MM.1S (cell line): ENCODE results near the gene PRKG1.

Experiments used
- DNase-seq: peaks from one replicate; pipeline ENCODE4 v3.0.0-alpha.2; 2015
- H2AFZ ChIP-seq: fragments of 300-600 bp; sonication (generic); 2 replicates; pipeline ENCODE4 v1.6.0; 2016; ENCODE audit warnings: antibody characterized with exemption, low read length
- H3F3A ChIP-seq: fragments of 300-600 bp; sonication (generic); 2 replicates; pipeline ENCODE4 v1.6.1; 2016; ENCODE audit warnings: mild to moderate bottlenecking, antibody characterized with exemption, low read length, moderate library complexity, mixed read lengths; ENCODE audit not compliant: insufficient read depth
- H3K27ac ChIP-seq: fragments of 300-600 bp; sonication (generic); 2 replicates; pipeline ENCODE4 v1.5.1; 2016; ENCODE audit warnings: mild to moderate bottlenecking, low read length
- H3K27me3 ChIP-seq: fragments of 300-600 bp; sonication (generic); replicated peaks from 2 replicates; pipeline ENCODE4 v1.6.0; 2016; ENCODE audit warnings: low read length; ENCODE audit not compliant: insufficient read depth
- H3K36me3 ChIP-seq: fragments of 300-600 bp; sonication (generic); replicated peaks from 2 replicates; pipeline ENCODE4 v1.6.1; 2016; ENCODE audit warnings: mild to moderate bottlenecking, low read length, mixed read lengths; ENCODE audit not compliant: insufficient read depth
- H3K4me1 ChIP-seq: fragments of 300-600 bp; sonication (generic); 2 replicates; pipeline ENCODE4 v1.6.1; 2016; ENCODE audit warnings: low read length, mixed read lengths
- H3K4me2 ChIP-seq: fragments of 300-600 bp; sonication (generic); 2 replicates; pipeline ENCODE4 v1.6.0; 2016; ENCODE audit warnings: low read depth, low read length
- H3K4me3 ChIP-seq: fragments of 300-600 bp; sonication (generic); 2 replicates; pipeline ENCODE4 v1.5.1; 2016; ENCODE audit warnings: low read length, mixed read lengths
- H3K79me2 ChIP-seq: fragments of 300-600 bp; sonication (generic); 2 replicates; pipeline ENCODE4 v1.6.1; 2016; ENCODE audit warnings: mixed run types, low read length, mixed read lengths
- H3K9ac ChIP-seq: fragments of 300-600 bp; sonication (generic); 2 replicates; pipeline ENCODE4 v1.6.1; 2016; ENCODE audit warnings: low read length, mixed read lengths
- H3K9me2 ChIP-seq: fragments of 300-600 bp; sonication (generic); replicated peaks from 2 replicates; pipeline ENCODE4 v1.6.1; 2016; ENCODE audit warnings: mild to moderate bottlenecking, low read length, mixed read lengths; ENCODE audit not compliant: insufficient read depth
- H3K9me3 ChIP-seq: fragments of 300-600 bp; sonication (generic); replicated peaks from 2 replicates; pipeline ENCODE4 v1.6.1; 2016; ENCODE audit warnings: mild to moderate bottlenecking, low read length, mixed read lengths; ENCODE audit not compliant: insufficient read depth
- H4K20me1 ChIP-seq: fragments of 300-600 bp; sonication (generic); 2 replicates; pipeline ENCODE4 v1.6.1; 2016; ENCODE audit warnings: mild to moderate bottlenecking, low read length, moderate library complexity, mixed read lengths; ENCODE audit not compliant: insufficient read depth
- CTCF ChIP-seq: fragments of 300-600 bp; sonication (generic); IDR thresholded peaks from 2 replicates; pipeline ENCODE4 v1.5.1; 2016; ENCODE audit warnings: antibody characterized with exemption, low read length, mixed read lengths
- EZH2 ChIP-seq: fragments of 300-600 bp; sonication (generic); optimal IDR thresholded peaks from 2 replicates; pipeline ENCODE3; 2017; ENCODE audit warnings: low read depth, mild to moderate bottlenecking, antibody characterized with exemption, low read length, mixed read lengths
- EZH2phosphoT487 ChIP-seq: fragments of 300-600 bp; sonication (generic); IDR thresholded peaks from 2 replicates; pipeline ENCODE4 v1.6.1; 2018; ENCODE audit warnings: antibody characterized with exemption, low read length

PRKG1 gene

GRCh38 chr10:52259426-52259812 is 1185.1 kb downstream of the PRKG1 start:
- Histone ChIP-seq H3K79me2 (no peaks in the 10 kb centered on the region), H3K36me3 (no peaks in the 10 kb centered on the region), H3K4me2 (peak overlapping the region; percentile 39), H3K9me3 (no peaks in the 10 kb centered on the region), H3K4me1 (peaks cover 40% of the 10 kb centered on the region), H3K9ac (no peak overlapping the region), H3K27ac (no peak overlapping the region), H3K27me3 (no peaks in the 10 kb centered on the region), H3K9me2 (no peaks in the 10 kb centered on the region), H3F3A (peaks cover 23% of the 10 kb centered on the region), H3K4me3 (no peak overlapping the region), H4K20me1 (no peaks in the 10 kb centered on the region), H2AFZ (no peak overlapping the region)
- no peak for TF ChIP-seq EZH2phosphoT487
- TF ChIP-seq CTCF = no peak
- no peak for TF ChIP-seq EZH2
- DNase-seq = no peak

GRCh38 chr10:52261362-52261761 is 1187.1 kb downstream of the PRKG1 start:
- no peak overlapping the region for H2AFZ ChIP-seq
- peaks cover 24% of the 10 kb centered on the region for H3K4me1 ChIP-seq
- H3K9me3 ChIP-seq = no peaks in the 10 kb centered on the region
- TF ChIP-seq EZH2 (no peak), CTCF (no peak), EZH2phosphoT487 (no peak)
- no peaks in the 10 kb centered on the region for H3K9me2 ChIP-seq
- H3K4me3 ChIP-seq = no peak overlapping the region
- H3K27me3 ChIP-seq = no peaks in the 10 kb centered on the region
- no peaks in the 10 kb centered on the region for H3K79me2 ChIP-seq
- H3K36me3 ChIP-seq = no peaks in the 10 kb centered on the region
- H3F3A ChIP-seq = peaks cover 18% of the 10 kb centered on the region
- H3K4me2 ChIP-seq = no peak overlapping the region
- H4K20me1 ChIP-seq = no peaks in the 10 kb centered on the region
- DNase-seq = no peak
- no peak overlapping the region for H3K27ac ChIP-seq
- H3K9ac ChIP-seq = no peak overlapping the region

DNA sequence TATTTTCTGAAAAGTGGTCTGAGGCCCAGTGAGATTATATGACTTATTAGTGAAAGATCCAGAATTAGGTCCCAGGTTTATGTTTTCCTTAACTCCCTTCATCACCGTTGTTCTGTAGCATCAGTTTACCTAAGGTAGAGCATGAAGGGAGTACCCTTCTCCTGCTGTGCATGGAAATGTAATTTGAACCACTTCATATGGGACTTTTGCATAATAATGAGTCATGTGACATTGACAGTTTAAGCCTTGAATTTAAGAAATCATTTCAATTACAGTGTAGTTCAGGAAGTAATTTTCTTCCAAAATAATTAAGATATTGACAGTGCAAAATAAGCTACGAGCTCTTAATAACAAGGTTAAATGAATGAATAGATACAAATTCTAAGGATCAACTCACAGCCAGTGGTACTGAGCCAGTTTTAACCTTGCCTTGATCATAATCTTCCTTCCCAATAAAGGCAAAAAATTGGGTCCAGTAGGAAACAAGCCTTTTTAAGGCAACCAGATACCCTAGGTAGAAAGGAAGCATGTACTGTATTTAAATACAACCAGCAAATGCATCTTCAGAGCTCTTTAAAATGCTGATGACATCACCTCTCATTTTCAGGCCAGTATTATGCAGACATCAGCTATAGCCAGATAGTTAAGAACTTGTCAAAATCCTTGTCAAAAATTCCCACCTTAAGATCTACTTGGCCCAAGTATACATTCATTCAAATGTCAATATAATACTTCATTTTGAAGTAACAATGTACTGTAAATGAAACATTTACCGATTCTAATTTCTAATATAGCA is 1191.0 kb downstream of the PRKG1 start:
- Histone ChIP-seq H3F3A (no peaks in the 10 kb centered on the region), H3K27ac (no peak overlapping the region), H3K36me3 (no peaks in the 10 kb centered on the region), H3K79me2 (no peaks in the 10 kb centered on the region), H3K4me3 (no peak overlapping the region), H3K4me1 (no peaks in the 10 kb centered on the region), H2AFZ (no peak overlapping the region), H3K9me2 (no peaks in the 10 kb centered on the region), H3K27me3 (no peaks in the 10 kb centered on the region), H3K9me3 (no peaks in the 10 kb centered on the region), H3K9ac (no peak overlapping the region), H4K20me1 (no peaks in the 10 kb centered on the region), H3K4me2 (no peak overlapping the region)
- TF ChIP-seq EZH2phosphoT487 (no peak), EZH2 (no peak), CTCF (no peak)
- no peak for DNase-seq
